HEK293 (cell line): Measurements from ENCODE around the gene RILP.

Experiments
- CTCF ChIA-PET: fragments of 350-600 bp; formaldehyde crosslinking; extraction: SDS; loops from one replicate; lab custom pipeline; 2021; ENCODE audit warnings: antibody characterized with exemption; lab: Yijun Ruan, JAX
- POLR2A ChIA-PET: fragments of 300-600 bp; formaldehyde crosslinking; extraction: SDS; loops from one replicate; lab custom pipeline; 2020; ENCODE audit warnings: antibody characterized with exemption, inconsistent platforms; lab: Yijun Ruan, JAX
- H3K27ac ChIP-seq: fragments of 200-500 bp; sonication (Bioruptor generic); 2 replicates; pipeline ENCODE4 v1.5.1; 2014; ENCODE audit warnings: low read depth, low read length, control low read depth, inconsistent platforms; ENCODE audit errors: extremely low read depth
- H3K36me3 ChIP-seq, 2 experiments: fragments of 200-500 bp in 1 of 2; sonication (Bioruptor generic) in 1 of 2; 1 replicate in 1 of 2; 2 replicates in 1 of 2; pipeline ENCODE4 v1.5.1; 2014 to 2017; ENCODE audit warnings: inconsistent platforms in 2 of 2, low read length in 2 of 2; ENCODE audit not compliant: control insufficient read depth in 2 of 2, insufficient read depth in 1 of 2
- H3K4me1 ChIP-seq: fragments of 200-500 bp; sonication (Bioruptor generic); 2 replicates; pipeline ENCODE4 v1.5.1; 2014; ENCODE audit warnings: mild to moderate bottlenecking, low read length, inconsistent platforms; ENCODE audit not compliant: control insufficient read depth, insufficient read depth
- H3K4me3 ChIP-seq: 2 replicates; pipeline ENCODE4 v1.5.1; 2011; ENCODE audit warnings: low read depth, mild to moderate bottlenecking, control low read depth, low read length, moderate library complexity
- H3K9me3 ChIP-seq: fragments of 200-500 bp; sonication (Bioruptor generic); 2 replicates; pipeline ENCODE4 v1.5.1; 2014; ENCODE audit warnings: low read depth, low read length, inconsistent platforms; ENCODE audit not compliant: control insufficient read depth, insufficient read depth
- BCL11A ChIP-seq: fragments of 450-650 bp; formaldehyde crosslinking; IDR thresholded peaks from 2 replicates; pipeline ENCODE4 v1.5.1; 2016; ENCODE audit warnings: low read depth, missing biosample characterization, missing genetic modification characterization
- EGR2 ChIP-seq: fragments of 450-650 bp; formaldehyde crosslinking; IDR thresholded peaks from 2 replicates; pipeline ENCODE4 v1.5.1; 2016; ENCODE audit warnings: low read depth, missing biosample characterization, missing genetic modification characterization
- GLIS1 ChIP-seq: fragments of 450-650 bp; formaldehyde crosslinking; IDR thresholded peaks from 2 replicates; pipeline ENCODE4 v1.5.1; 2016; ENCODE audit warnings: missing biosample characterization, missing genetic modification characterization
- GLIS2 ChIP-seq: fragments of 450-650 bp; formaldehyde crosslinking; IDR thresholded peaks from 2 replicates; pipeline ENCODE4 v1.5.1; 2016; ENCODE audit warnings: missing biosample characterization, missing genetic modification characterization
- KLF1 ChIP-seq: fragments of 450-650 bp; formaldehyde crosslinking; IDR thresholded peaks from 2 replicates; pipeline ENCODE4 v1.5.1; 2016; ENCODE audit warnings: missing biosample characterization, missing genetic modification characterization
- KLF7 ChIP-seq: fragments of 450-650 bp; formaldehyde crosslinking; IDR thresholded peaks from 2 replicates; pipeline ENCODE4 v1.5.1; 2016; ENCODE audit warnings: missing biosample characterization, missing genetic modification characterization, borderline replicate concordance
- KLF8 ChIP-seq: fragments of 450-650 bp; formaldehyde crosslinking; IDR thresholded peaks from 2 replicates; pipeline ENCODE4 v1.5.1; 2016; ENCODE audit warnings: missing biosample characterization, missing genetic modification characterization
- KLF9 ChIP-seq: fragments of 450-650 bp; formaldehyde crosslinking; IDR thresholded peaks from 2 replicates; pipeline ENCODE4 v1.5.1; 2016; ENCODE audit warnings: missing biosample characterization, missing genetic modification characterization, low read depth
- SP2 ChIP-seq: fragments of 450-650 bp; formaldehyde crosslinking; IDR thresholded peaks from 2 replicates; pipeline ENCODE4 v1.5.1; 2016; ENCODE audit warnings: missing biosample characterization, missing genetic modification characterization
- SP7 ChIP-seq: fragments of 450-650 bp; formaldehyde crosslinking; IDR thresholded peaks from 2 replicates; pipeline ENCODE4 v1.5.1; 2016; ENCODE audit warnings: missing biosample characterization, missing genetic modification characterization
- ZBTB8A ChIP-seq: fragments of 450-650 bp; formaldehyde crosslinking; IDR thresholded peaks from 2 replicates; pipeline ENCODE4 v1.5.1; 2016; ENCODE audit warnings: missing biosample characterization, missing genetic modification characterization
- ZFHX2 ChIP-seq: fragments of 450-650 bp; formaldehyde crosslinking; conservative IDR thresholded peaks from 2 replicates; pipeline ENCODE4 v1.5.1; 2016; ENCODE audit warnings: missing biosample characterization, missing genetic modification characterization
- ZFP69B ChIP-seq: fragments of 450-650 bp; formaldehyde crosslinking; IDR thresholded peaks from 2 replicates; pipeline ENCODE4 v1.5.1; 2016; ENCODE audit warnings: missing biosample characterization, missing genetic modification characterization
- ZNF175 ChIP-seq: fragments of 450-650 bp; formaldehyde crosslinking; IDR thresholded peaks from 2 replicates; pipeline ENCODE4 v1.5.1; 2016; ENCODE audit warnings: missing biosample characterization, missing genetic modification characterization
- ZNF341 ChIP-seq: fragments of 450-650 bp; formaldehyde crosslinking; IDR thresholded peaks from 2 replicates; pipeline ENCODE4; 2016; ENCODE audit warnings: low read depth, missing biosample characterization, missing genetic modification characterization
- ZNF394 ChIP-seq: fragments of 450-650 bp; formaldehyde crosslinking; IDR thresholded peaks from 2 replicates; pipeline ENCODE4 v1.5.1; 2016; ENCODE audit warnings: missing biosample characterization, missing genetic modification characterization, mild to moderate bottlenecking, moderate library complexity, borderline replicate concordance
- ZNF404 ChIP-seq: fragments of 450-650 bp; formaldehyde crosslinking; IDR thresholded peaks from 2 replicates; pipeline ENCODE4 v1.5.1; 2017; ENCODE audit warnings: missing biosample characterization, missing genetic modification characterization
- ZNF658 ChIP-seq: fragments of 450-650 bp; formaldehyde crosslinking; IDR thresholded peaks from 2 replicates; pipeline ENCODE4; 2016; ENCODE audit warnings: missing biosample characterization, missing genetic modification characterization
- ZNF664 ChIP-seq: fragments of 450-650 bp; formaldehyde crosslinking; IDR thresholded peaks from 2 replicates; pipeline ENCODE4 v1.5.1; 2016; ENCODE audit warnings: missing biosample characterization, missing genetic modification characterization
- TF ChIP-seq, protein P1 (sequence below): fragments of 450-650 bp; formaldehyde crosslinking; IDR thresholded peaks from 2 replicates; pipeline ENCODE4 v1.5.1; 2016; ENCODE audit warnings: missing biosample characterization, missing genetic modification characterization
- TF ChIP-seq, protein P2 (sequence below): fragments of 450-650 bp; formaldehyde crosslinking; IDR thresholded peaks from 2 replicates; pipeline ENCODE4 v1.5.1; 2016; ENCODE audit warnings: missing biosample characterization, missing genetic modification characterization
- TF ChIP-seq, protein P3 (sequence below): fragments of 450-650 bp; formaldehyde crosslinking; IDR thresholded peaks from 2 replicates; pipeline ENCODE4 v1.5.1; 2017; ENCODE audit warnings: missing biosample characterization, missing genetic modification characterization
- TF ChIP-seq, protein P4 (sequence below): fragments of 450-650 bp; formaldehyde crosslinking; IDR thresholded peaks from 2 replicates; pipeline ENCODE4 v1.5.1; 2016; ENCODE audit warnings: missing biosample characterization, missing genetic modification characterization
- TF ChIP-seq, protein P5 (sequence below): fragments of 450-650 bp; formaldehyde crosslinking; IDR thresholded peaks from 2 replicates; pipeline ENCODE4 v1.5.1; 2016; ENCODE audit warnings: missing biosample characterization, missing genetic modification characterization

RILP gene, protein sequence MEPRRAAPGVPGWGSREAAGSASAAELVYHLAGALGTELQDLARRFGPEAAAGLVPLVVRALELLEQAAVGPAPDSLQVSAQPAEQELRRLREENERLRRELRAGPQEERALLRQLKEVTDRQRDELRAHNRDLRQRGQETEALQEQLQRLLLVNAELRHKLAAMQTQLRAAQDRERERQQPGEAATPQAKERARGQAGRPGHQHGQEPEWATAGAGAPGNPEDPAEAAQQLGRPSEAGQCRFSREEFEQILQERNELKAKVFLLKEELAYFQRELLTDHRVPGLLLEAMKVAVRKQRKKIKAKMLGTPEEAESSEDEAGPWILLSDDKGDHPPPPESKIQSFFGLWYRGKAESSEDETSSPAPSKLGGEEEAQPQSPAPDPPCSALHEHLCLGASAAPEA

DNA sequence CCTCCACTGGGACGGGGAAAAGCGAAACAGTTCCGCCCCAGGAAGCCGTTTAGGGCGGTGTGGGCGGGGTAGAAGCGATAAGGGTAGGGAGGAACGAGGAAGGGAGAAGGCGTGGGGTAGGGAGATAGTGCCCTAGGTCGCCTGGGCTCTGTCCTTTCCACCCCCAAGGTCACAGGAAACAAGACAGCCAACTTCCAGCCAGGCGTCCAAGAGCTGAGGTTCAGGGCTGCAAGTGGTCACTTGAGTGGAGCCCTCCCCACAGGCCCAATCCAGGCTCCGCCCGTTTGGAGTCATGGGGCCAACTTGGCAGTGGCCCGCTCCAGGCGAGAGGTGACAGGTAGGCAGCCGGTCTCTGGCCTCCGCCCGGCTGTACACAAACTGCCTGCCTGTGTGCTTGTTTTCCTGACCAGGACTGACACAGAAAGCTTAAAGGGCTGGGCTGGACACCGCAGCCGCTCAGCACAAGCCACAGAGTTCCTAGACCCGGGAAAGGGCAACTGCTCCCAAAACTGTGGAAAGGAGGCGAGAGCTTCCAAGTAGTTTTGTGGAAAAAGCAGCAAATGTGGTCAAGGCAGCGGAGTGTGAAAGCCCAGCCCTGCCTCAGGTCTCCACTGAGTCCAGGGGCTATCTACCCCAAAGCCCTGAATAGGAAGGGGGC is at the start of gene RILP:
Gene RILP (minus strand): TSS at position 23 of the 658 bp plus-strand sequence. CDS start 62 bp downstream, outside the sequence.
- ChIA-PET CTCF (interaction anchor here (0.7 to 6.1 kb wide), 13 partner anchors 10 to 392 kb away, joined by 3 to 69 read pairs (median 8); no protein-coding TSS in a partner anchor), POLR2A (interaction anchor here (0.6 to 6.0 kb wide), 15 partner anchors 9 to 383 kb away, joined by 3 to 38 read pairs (median 6); partner anchors contain the start of genes PRPF8 and SLC43A2)
- H3K36me3 ChIP-seq = peaks cover 33 to 50% of the 10 kb centered on the region in 2 experiments
- peak within 1 kb of the TSS; percentile 61 for H3K4me3 ChIP-seq
- peaks cover 8% of the 10 kb centered on the region for H3K4me1 ChIP-seq
- no peaks in the 10 kb centered on the region for H3K9me3 ChIP-seq
- H3K27ac ChIP-seq = peak within 1 kb of the TSS; percentile 86
- TF ChIP-seq EGR2 (tag by site-specific recombination) (peak; percentile 90), ZNF404 (no peak), GLIS1 (tag by site-specific recombination) (0 out of 2 replicates have a peak, but pooled peaks have one; percentile 61), ZNF341 (tag by site-specific recombination) (0 out of 2 replicates have a peak, but pooled peaks have one; percentile 3), SP2 (tag by site-specific recombination) (peak; percentile 76), KLF8 (tag by site-specific recombination) (peak; percentile 37; the same call in 1 of the 2 replicates), ZFP69B (no peak), ZBTB8A (tag by site-specific recombination) (peak; percentile 75), GLIS2 (tag by site-specific recombination) (peak; percentile 89), ZNF658 (tag by site-specific recombination) (no peak), ZFHX2 (tag by site-specific recombination) (peak; percentile 93), BCL11A (tag by site-specific recombination) (peak; percentile 74; the same call in 1 of the 2 replicates), SP7 (tag by site-specific recombination) (0 out of 2 replicates have a peak, but pooled peaks have one; percentile 47), KLF7 (tag by site-specific recombination) (peak; percentile 64; the same call in 1 of the 2 replicates), ZNF664 (no peak), KLF1 (tag by site-specific recombination) (peak; percentile 97), ZNF394 (tag by site-specific recombination) (0 out of 2 replicates have a peak, but pooled peaks have one; percentile 8), ZNF175 (no peak), KLF9 (tag by site-specific recombination) (peak; percentile 70)
- TF ChIP-seq, protein P1, sequence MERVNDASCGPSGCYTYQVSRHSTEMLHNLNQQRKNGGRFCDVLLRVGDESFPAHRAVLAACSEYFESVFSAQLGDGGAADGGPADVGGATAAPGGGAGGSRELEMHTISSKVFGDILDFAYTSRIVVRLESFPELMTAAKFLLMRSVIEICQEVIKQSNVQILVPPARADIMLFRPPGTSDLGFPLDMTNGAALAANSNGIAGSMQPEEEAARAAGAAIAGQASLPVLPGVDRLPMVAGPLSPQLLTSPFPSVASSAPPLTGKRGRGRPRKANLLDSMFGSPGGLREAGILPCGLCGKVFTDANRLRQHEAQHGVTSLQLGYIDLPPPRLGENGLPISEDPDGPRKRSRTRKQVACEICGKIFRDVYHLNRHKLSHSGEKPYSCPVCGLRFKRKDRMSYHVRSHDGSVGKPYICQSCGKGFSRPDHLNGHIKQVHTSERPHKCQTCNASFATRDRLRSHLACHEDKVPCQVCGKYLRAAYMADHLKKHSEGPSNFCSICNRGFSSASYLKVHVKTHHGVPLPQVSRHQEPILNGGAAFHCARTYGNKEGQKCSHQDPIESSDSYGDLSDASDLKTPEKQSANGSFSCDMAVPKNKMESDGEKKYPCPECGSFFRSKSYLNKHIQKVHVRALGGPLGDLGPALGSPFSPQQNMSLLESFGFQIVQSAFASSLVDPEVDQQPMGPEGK (tag by site-specific recombination) = peak; percentile 14; the same call in 1 of the 2 replicates
- TF ChIP-seq, protein P2, sequence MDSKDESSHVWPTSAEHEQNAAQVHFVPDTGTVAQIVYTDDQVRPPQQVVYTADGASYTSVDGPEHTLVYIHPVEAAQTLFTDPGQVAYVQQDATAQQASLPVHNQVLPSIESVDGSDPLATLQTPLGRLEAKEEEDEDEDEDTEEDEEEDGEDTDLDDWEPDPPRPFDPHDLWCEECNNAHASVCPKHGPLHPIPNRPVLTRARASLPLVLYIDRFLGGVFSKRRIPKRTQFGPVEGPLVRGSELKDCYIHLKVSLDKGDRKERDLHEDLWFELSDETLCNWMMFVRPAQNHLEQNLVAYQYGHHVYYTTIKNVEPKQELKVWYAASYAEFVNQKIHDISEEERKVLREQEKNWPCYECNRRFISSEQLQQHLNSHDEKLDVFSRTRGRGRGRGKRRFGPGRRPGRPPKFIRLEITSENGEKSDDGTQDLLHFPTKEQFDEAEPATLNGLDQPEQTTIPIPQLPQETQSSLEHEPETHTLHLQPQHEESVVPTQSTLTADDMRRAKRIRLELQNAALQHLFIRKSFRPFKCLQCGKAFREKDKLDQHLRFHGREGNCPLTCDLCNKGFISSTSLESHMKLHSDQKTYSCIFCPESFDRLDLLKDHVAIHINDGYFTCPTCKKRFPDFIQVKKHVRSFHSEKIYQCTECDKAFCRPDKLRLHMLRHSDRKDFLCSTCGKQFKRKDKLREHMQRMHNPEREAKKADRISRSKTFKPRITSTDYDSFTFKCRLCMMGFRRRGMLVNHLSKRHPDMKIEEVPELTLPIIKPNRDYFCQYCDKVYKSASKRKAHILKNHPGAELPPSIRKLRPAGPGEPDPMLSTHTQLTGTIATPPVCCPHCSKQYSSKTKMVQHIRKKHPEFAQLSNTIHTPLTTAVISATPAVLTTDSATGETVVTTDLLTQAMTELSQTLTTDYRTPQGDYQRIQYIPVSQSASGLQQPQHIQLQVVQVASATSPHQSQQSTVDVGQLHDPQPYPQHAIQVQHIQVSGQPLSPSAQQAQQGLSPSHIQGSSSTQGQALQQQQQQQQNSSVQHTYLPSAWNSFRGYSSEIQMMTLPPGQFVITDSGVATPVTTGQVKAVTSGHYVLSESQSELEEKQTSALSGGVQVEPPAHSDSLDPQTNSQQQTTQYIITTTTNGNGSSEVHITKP (tag by site-specific recombination) = peak; percentile 84
- TF ChIP-seq, protein P3, sequence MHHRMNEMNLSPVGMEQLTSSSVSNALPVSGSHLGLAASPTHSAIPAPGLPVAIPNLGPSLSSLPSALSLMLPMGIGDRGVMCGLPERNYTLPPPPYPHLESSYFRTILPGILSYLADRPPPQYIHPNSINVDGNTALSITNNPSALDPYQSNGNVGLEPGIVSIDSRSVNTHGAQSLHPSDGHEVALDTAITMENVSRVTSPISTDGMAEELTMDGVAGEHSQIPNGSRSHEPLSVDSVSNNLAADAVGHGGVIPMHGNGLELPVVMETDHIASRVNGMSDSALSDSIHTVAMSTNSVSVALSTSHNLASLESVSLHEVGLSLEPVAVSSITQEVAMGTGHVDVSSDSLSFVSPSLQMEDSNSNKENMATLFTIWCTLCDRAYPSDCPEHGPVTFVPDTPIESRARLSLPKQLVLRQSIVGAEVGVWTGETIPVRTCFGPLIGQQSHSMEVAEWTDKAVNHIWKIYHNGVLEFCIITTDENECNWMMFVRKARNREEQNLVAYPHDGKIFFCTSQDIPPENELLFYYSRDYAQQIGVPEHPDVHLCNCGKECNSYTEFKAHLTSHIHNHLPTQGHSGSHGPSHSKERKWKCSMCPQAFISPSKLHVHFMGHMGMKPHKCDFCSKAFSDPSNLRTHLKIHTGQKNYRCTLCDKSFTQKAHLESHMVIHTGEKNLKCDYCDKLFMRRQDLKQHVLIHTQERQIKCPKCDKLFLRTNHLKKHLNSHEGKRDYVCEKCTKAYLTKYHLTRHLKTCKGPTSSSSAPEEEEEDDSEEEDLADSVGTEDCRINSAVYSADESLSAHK (tag by site-specific recombination) = peak; percentile 88
- TF ChIP-seq, protein P4, sequence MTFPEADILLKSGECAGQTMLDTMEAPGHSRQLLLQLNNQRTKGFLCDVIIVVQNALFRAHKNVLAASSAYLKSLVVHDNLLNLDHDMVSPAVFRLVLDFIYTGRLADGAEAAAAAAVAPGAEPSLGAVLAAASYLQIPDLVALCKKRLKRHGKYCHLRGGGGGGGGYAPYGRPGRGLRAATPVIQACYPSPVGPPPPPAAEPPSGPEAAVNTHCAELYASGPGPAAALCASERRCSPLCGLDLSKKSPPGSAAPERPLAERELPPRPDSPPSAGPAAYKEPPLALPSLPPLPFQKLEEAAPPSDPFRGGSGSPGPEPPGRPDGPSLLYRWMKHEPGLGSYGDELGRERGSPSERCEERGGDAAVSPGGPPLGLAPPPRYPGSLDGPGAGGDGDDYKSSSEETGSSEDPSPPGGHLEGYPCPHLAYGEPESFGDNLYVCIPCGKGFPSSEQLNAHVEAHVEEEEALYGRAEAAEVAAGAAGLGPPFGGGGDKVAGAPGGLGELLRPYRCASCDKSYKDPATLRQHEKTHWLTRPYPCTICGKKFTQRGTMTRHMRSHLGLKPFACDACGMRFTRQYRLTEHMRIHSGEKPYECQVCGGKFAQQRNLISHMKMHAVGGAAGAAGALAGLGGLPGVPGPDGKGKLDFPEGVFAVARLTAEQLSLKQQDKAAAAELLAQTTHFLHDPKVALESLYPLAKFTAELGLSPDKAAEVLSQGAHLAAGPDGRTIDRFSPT = peak; percentile 39; the same call in 1 of the 2 replicates
- TF ChIP-seq, protein P5, sequence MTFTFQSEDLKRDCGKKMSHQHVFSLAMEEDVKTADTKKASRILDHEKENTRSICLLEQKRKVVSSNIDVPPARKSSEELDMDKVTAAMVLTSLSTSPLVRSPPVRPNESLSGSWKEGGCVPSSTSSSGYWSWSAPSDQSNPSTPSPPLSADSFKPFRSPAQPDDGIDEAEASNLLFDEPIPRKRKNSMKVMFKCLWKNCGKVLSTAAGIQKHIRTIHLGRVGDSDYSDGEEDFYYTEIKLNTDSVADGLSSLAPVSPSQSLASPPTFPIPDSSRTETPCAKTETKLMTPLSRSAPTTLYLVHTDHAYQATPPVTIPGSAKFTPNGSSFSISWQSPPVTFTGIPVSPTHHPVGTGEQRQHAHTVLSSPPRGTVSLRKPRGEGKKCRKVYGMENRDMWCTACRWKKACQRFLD (tag by site-specific recombination) = no peak
